ENCODE data around the gene CD99.
"Not testable (repeated sequence)": the region's sequence is repeated elsewhere in the genome, so short reads cannot be mapped to it uniquely, and the experiment has no call there.

The CD99 gene

GRCh38 chrX:2700405-2701320 lies 9.6 kb downstream of the CD99 start:
- no peak for DNase-seq

- DNase-seq, result no peak
These were observed 10.5 kb downstream of the CD99 start for GRCh38 chrX:2701600-2701999.

GRCh38 chrX:2703991-2704369 lies 12.9 kb downstream of the CD99 start:
- no peak for DNase-seq

GRCh38 chrX:2705046-2705832 lies 14.1 kb downstream of the CD99 start:
- DNase-seq, result no peak

- DNase-seq, result no peak
These were observed 16.3 kb downstream of the CD99 start for GRCh38 chrX:2707334-2707760.

- DNase-seq, result no peak
These were observed 16.9 kb downstream of the CD99 start for GRCh38 chrX:2708021-2708420.

- no peak for DNase-seq
These were observed 17.6 kb downstream of the CD99 start for GRCh38 chrX:2708592-2709188.

- DNase-seq, result no peak
These were observed 18.5 kb downstream of the CD99 start for GRCh38 chrX:2709556-2709955.

- DNase-seq, result no peak
These were observed 19.1 kb downstream of the CD99 start for GRCh38 chrX:2710041-2710840.

GRCh38 chrX:2711441-2711840 lies 20.3 kb downstream of the CD99 start:
- DNase-seq, result no peak

- no peak for DNase-seq
These were observed 21.3 kb downstream of the CD99 start for GRCh38 chrX:2712428-2712827.

GRCh38 chrX:2712890-2713840 lies 22.1 kb downstream of the CD99 start:
- no peak for DNase-seq

- no peak for DNase-seq
These were observed 23.5 kb downstream of the CD99 start for GRCh38 chrX:2714551-2714950.

- no peak for DNase-seq
These were observed 24.0 kb downstream of the CD99 start for GRCh38 chrX:2715066-2715600.

- no peak for DNase-seq
These were observed 26.2 kb downstream of the CD99 start for GRCh38 chrX:2717312-2717711.

- no peak for DNase-seq
These were observed 27.7 kb downstream of the CD99 start for GRCh38 chrX:2718821-2719220.

GRCh38 chrX:2719774-2720447 lies 28.8 kb downstream of the CD99 start:
- DNase-seq, result no peak

- DNase-seq, result no peak
These were observed 32.3 kb downstream of the CD99 start for GRCh38 chrX:2723286-2723879.

GRCh38 chrX:2727264-2727663 lies 36.2 kb downstream of the CD99 start:
- not testable (repeated sequence) for DNase-seq

- DNase-seq, result no peak
These were observed 41.0 kb downstream of the CD99 start for GRCh38 chrX:2732076-2732475.
